HG03469 (cell line): ENCODE results near the gene TMEM234.

Experiments
- ATAC-seq: cut with Tn5 transposase; IDR thresholded peaks from one replicate; pipeline ENCODE4 v1.9.1; 2021; ENCODE audit warnings: mild to moderate bottlenecking, moderate library complexity, moderate number of reproducible peaks; ENCODE audit not compliant: unreplicated experiment

TMEM234 gene

DNA sequence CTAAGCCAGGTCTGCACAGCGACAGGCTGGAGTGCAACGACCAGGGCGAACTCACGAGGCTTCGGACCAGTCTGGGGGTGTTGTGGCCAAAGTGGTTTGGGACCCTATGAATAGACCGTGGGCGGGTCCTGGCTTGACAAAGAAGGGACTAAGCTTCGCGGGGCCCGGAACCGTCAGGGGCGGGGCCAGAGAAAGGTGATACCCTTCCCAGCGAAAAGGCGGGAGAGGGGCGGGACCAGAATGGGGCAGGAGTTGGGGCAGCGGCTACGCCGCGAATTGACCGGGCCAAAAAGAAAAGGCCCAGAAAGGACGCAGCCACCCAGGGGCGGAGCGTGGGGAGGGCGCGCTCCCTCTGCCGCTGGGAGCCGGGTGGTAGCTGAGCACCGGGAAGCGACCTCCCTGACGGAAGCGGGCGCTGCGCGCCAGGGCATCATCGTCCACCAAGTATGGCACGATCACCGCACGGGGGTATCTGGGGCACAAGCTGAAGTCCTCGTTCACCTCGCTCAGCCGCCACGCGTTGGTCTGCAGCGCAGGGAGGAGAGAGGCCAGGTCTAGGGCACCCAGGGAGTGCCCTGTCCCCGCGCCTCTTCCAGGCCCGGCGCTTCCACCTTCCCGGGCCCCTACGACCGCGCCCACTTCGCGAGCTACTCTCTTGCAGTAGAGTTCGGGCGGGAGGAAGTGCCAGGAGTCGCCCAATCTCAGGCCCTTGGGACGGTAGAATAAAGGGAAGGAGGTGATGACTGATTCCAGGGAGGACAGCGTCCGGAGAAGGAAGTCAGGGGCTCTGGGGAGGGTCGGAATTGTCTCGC lies 18.2 kb upstream of the TMEM234 start:
- ATAC-seq: no peak

GRCh38 chr1:32239790-32240139 lies 17.6 kb upstream of the TMEM234 start:
- no peak for ATAC-seq

GRCh38 chr1:32239337-32239736 lies 17.2 kb upstream of the TMEM234 start:
- ATAC-seq: no peak

DNA sequence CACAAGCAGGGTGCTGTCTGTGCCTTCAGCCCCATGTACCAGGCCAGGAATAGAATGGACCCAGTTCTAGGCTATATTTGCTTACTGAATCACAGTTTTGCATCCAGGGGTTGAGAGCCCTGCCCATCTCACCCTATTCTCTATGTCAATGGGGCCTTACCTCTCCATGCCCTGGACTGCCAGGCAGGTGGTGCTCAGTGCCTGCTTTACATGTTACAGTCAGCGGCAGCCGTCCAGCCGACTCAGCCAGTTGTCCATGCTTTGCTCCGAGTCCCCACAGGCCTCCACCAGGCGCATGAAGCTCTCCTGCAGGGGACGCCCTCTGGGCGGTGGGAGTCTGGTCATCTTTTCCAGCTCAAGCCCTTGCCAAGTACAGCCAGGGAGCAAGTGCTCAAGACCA lies 12.6 kb upstream of the TMEM234 start:
- ATAC-seq: no peak

DNA sequence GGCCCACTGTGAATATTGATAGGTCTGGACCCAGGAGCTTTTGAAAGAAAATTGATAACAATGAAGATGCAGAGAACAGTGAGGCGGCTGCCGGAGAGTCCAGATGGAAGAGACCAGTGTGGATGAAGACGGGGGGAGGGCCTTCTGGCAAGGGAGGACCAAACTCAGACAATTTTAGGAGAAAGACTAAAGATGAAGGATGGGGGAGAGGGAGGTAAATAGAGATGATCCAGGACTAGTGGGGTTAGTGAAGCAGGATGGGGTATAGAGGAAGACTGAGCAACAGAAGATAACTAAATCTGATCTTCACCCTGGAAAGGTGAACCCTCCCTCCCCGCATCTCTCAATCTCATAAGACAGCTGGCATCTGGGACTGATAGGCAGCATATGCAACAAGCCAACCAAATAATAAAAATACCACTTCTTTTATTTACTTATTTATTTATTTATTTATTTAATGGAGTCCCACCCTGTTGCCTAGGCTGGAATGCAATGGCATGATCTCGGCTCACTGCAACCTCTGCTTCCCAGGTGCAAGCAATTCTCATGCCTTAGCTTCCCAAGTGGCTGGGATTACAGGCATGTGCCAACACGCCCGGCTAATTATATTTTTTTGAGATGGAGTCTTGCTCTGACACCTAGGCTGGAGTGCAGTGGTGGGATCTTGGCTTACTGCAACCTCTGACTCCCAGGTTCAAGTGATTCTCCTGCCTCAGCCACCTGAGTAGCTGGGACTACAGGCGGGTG lies 10.6 kb upstream of the TMEM234 start:
- ATAC-seq: no peak

DNA sequence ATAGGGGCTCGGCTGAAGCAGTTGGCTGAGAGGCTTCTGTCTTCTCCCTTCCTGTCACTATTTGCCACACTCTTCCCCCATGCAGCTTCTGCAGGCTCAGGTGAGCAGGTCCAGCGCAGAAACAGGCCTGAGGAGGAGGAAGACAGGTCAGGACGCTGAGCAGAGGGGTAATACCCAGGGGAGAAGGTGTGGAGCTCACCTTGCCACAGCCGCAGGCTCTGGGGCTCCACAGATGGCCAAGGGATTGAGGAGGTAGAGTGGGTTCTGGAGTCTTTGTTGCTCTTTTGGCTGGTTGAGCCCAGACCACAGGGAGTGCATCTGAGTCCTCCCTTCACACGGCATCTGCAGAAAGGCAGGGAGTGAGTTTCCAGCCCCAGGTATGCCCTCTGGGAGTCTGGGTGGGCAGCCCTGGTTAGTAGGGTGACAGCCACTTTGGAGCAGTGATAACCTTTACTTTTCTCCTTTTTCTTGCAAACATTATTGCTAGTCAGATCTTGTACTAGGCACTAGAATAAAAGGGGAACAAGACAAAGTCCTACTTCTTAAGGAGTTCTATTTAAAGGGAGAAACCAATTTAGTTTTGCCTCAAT lies 9.8 kb upstream of the TMEM234 start:
- no peak for ATAC-seq

DNA sequence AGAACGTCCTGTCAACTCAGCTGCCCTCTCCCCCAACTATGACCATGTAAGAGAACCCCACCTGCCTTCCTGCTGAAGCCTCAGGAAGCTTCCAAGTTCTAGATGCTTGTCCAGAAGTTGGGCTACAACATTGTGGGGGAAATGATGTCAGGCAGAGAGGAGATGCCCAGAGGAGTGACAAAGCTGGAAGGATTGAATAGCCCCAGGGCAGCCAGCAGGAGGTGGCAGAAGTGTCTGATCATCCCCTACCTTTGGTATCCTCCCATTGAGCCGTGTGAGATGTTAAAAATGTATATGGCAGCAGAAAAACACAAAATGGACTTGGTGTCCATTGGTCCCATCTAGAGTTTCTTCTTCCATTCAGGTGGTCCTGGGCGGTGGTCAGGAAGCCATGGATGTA lies 6.6 kb upstream of the TMEM234 start:
- no peak for ATAC-seq

- no peak for ATAC-seq
These were observed 2.1 kb upstream of the TMEM234 start for GRCh38 chr1:32224285-32224684.

DNA sequence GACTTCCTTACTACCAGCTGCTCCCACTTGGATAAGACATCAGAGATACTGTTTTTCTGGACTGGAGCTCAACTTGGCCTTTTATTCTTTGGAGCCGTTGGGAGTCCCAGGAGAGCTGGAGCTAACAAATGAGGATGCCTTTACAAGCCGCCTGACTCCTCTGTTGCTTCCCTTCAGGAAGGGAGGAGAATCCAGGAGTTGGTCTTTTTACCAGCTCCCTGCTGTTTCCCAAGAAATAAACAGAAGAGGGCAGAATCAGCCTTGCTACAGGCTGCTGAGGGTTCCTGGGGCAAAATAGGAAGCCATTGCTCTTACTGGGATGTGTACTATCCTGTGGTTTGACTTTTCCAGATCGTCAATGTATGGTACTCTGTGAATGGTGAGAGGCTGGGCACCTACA lies 1.5 kb upstream of the TMEM234 start:
- no peak for ATAC-seq

- no peak for ATAC-seq
These were observed 573 bp downstream of the TMEM234 start for GRCh38 chr1:32221581-32221979.

GRCh38 chr1:32220746-32221580 lies 1.2 kb downstream of the TMEM234 start:
- no peak for ATAC-seq

- ATAC-seq: no peak
These were observed 3.1 kb downstream of the TMEM234 start for GRCh38 chr1:32219022-32219421.

DNA sequence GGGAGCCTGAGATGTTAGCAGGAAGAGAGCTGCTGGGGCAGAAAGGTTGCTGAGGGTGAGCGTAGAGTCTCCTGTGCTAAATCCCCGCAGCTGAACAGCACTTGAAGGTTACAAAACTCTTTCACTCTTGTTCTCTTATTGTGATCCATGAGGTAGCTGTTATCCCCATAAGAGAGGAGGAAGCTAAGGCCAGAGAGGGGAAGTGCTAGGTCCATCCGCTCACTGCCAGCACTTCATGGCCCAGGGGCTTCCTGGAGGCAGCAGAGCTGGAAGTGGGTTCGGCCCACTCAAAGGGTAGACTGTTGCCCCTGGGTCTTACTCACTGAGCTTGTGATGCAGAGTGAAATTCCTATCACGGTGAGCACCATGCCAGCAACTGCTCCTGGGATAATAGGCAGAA lies 5.6 kb downstream of the TMEM234 start:
- ATAC-seq: no peak

DNA sequence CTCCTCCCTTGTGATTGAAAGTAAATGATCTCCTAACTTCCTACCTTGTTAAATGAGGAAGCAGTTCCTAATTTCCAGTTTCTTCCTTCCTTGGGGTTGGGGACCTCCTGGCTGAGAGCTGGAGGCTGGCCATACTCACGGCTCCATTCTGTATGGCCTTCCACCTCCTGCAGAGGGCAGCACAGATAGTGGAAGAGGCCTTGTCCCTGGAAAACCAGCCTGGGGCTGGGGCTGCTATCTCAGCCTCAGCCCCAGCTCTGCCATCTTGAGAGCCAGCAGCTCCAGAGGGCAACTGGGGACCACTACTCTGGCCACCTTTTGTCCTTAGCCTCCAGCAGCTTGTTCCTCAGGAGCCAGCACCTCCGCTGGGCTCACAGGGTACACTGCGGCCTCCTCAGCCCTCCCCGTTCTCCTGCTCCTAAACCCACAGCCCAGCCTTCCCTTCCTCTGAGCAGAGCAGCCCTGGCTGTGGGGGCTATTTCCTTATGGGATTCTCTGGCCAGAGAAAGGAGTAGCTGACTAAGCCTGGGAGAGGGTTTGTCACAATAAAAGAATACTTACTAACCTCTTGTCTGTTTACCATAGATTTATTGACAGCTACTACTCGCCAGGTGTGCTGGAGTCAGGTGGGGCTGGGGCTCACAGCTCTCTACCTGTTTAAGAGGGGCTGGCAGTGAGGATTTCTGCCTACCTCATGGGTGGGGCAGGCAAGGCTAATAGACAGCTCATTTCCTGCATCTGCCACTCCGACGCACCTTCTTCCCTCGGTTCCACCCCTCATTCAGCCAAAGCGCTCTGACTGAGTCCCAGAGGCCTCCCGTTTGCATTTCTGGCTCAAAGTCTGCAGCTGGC lies 6.3 kb downstream of the TMEM234 start:
- no peak for ATAC-seq

- ATAC-seq: no peak
These were observed 13.2 kb downstream of the TMEM234 start, which contains the start of gene DCDC2B for GRCh38 chr1:32208891-32209328. DCDC2B (plus strand) TSS chr1:32209089; CDS start chr1:32209094, 5 bp downstream.

DNA sequence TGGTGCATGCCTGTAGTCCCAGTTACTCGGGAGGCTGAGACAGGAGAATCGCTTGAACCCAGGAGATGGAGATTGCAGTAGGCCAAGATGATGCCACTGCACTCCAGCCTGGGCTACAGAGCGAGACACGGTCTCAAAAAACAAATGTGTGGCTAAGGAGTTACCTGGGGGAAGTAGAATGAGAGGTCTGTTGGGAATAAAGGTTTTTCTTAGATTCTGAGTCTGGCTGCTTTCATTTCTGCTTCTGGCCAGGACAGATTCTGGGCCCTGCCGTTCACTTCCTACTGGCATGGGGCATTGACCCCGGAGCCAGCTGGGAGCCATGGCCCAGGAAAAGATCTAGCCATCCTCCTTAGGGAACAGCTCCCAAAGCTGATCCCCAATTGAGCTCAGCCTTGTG lies 13.7 kb downstream of the TMEM234 start:
- no peak for ATAC-seq

DNA sequence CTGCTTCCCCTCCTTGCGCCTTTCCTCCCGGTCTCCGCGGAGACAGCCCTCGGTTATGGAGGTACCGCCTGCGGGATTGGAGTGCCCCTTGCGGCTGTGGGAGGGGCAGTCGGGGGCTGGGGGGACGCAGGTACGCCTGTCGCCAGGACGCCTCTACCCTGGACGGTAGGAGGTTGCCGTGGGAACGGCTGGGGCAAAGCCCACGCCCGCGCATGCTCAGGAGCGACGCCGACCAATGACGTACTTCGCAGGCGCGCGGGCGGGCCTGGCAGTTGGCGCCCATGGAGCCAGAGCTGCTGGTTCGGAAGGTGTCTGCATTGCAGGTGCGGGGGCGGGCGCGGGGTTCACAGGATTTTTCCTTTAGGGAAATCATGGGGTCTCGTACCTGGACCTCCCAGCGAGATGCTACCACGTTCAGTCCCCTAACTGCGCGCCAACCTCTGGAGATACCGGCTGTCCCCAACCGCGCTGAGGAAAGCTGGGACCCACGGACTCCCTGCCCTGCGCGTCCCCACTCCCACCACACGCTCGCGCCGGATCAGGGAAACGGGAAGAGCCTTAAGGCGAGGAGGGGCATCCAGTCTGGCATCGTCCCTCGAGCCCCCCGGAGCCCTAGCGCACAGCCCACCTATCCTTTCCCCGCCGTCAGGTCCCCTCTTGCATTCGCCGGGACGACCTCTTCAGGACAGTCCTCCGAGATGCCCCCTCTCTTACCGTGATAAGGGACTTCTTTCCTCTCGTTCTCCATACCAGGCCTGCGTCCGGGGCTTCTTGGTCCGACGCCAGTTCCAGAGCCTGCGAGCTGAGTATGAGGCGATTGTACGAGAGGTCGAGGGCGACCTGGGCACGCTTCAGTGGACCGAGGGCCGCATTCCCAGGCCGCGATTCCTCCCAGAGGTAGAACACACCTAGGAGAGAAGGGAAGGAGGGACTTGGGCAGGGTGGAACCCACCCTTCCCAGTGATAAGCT lies 16.5 kb downstream of the TMEM234 start, which contains the start of gene IQCC:
TSS of gene IQCC (plus strand) at position 271 of the 970 bp plus-strand sequence. CDS start at position 282, 11 bp downstream.
- no peak for ATAC-seq

DNA sequence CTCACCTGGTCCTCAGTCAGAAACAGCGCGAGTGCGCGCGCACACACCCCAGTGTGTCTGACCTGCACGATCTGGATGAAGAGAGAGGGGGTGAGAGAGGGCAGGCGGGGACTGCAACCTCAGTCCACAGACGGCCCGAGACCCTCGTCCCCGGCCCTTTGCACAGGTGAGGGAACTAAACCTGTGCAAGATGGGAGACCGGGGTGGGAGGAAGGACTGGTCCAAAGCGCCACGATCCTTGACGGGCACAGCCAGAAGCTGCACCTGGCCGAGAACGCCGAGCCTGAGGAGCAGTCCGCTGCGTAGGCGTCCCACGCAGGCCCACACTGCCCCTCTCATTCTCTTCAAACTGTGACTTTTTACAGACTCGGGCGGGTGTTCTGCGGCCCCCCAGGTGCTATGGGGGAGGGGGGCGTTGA lies 17.2 kb downstream of the TMEM234 start:
- no peak for ATAC-seq
